Natural killer cell (primary cell): ENCODE results near the gene DUSP9. TPM values are rescaled to one million over a fixed set of nuclear protein-coding genes. Genes with fewer than 3 reads are reported as not detected.

Experiments used
- ATAC-seq, 3 donors: fragments of 150-1000 bp in 2 of 3; fragments of 200-7000 bp in 1 of 3; cut with Tn5 transposase; 1 replicate in 1 of 3; 2 replicates in 2 of 3; pipeline ENCODE4 v1.10.0; 2021; ENCODE audit warnings: mild to moderate bottlenecking in 2 of 3, moderate library complexity in 2 of 3
- DNase-seq, 2 donors: peaks; one replicate each; pipeline versions ENCODE4 v3.0.0 to v3.0.0-alpha.2; 2013 to 2021; ENCODE audit warnings: mixed read lengths in 1 of 2
- H3K27ac ChIP-seq: one replicate; pipeline ENCODE4 v1.5.1; 2013; ENCODE audit warnings: mild to moderate bottlenecking, low read length
- H3K27me3 ChIP-seq: one replicate; pipeline ENCODE4 v1.6.1; 2013; ENCODE audit warnings: low read length; ENCODE audit not compliant: control insufficient read depth, insufficient read depth
- H3K36me3 ChIP-seq: one replicate; pipeline ENCODE4 v1.6.1; 2013; ENCODE audit warnings: low read length; ENCODE audit not compliant: control insufficient read depth, insufficient read depth
- H3K4me1 ChIP-seq: one replicate; pipeline ENCODE4 v1.6.1; 2013; ENCODE audit warnings: low read length; ENCODE audit not compliant: control insufficient read depth, insufficient read depth
- H3K4me3 ChIP-seq: one replicate; pipeline ENCODE4 v1.5.1; 2013; ENCODE audit warnings: low read length
- H3K9me3 ChIP-seq: one replicate; pipeline ENCODE4 v1.6.1; 2013; ENCODE audit warnings: low read length; ENCODE audit not compliant: control insufficient read depth, insufficient read depth
- H3K27ac Mint-ChIP-seq, 2 donors: one replicate each; pipeline ENCODE4 v1.8.0; 2022; ENCODE audit warnings: mild to moderate bottlenecking in 2 of 2, mixed read lengths in 2 of 2, moderate library complexity in 1 of 2
- H3K27me3 Mint-ChIP-seq, 2 donors: one replicate each; pipeline ENCODE4 v1.8.0; 2022; ENCODE audit warnings: low read depth in 2 of 2, mixed read lengths in 2 of 2
- H3K36me3 Mint-ChIP-seq: one replicate; pipeline ENCODE4 v1.8.0; 2022; ENCODE audit warnings: mixed read lengths
- H3K4me1 Mint-ChIP-seq, 2 donors: one replicate each; pipeline ENCODE4 v1.8.0; 2022; ENCODE audit warnings: mixed read lengths in 2 of 2
- H3K4me3 Mint-ChIP-seq: one replicate; pipeline ENCODE4 v1.8.0; 2022; ENCODE audit warnings: mild to moderate bottlenecking, moderate library complexity, mixed read lengths
- H3K9me3 Mint-ChIP-seq, 2 donors: one replicate each; pipeline ENCODE4 v1.8.0; 2022; ENCODE audit warnings: mixed read lengths in 2 of 2
- CTCF ChIP-seq: fragments of 200-600 bp; IDR thresholded peaks from one replicate; pipeline ENCODE4 v1.8.0; 2022; ENCODE audit warnings: antibody characterized with exemption
- WGBS: methylation state at CpG from one replicate; pipeline ENCODE4 v1.1.7; 2013; ENCODE audit warnings: missing lambda C conversion rate; ENCODE audit not compliant: insufficient coverage; 5-methylcytosine and 5-hydroxymethylcytosine counted together
- intact Hi-C: fragments of 100-400 bp; cut with micrococcal nuclease; formaldehyde crosslinking; loops from one replicate; pipeline ENCODE4 v1.14.2; 2022
- total RNA-seq, 4 donors: library from RNA; stranded (reverse); fragments of 120-200 nt in 1 of 4; gene quantifications; one replicate each; pipeline versions ENCODE4 v1.2.3 to v1.2.4, GENCODE V29; 2013 to 2022

The DUSP9 gene
- total RNA-seq, 3 donors from 2014 or later (not counting 1 experiment from before 2014, with no cell fraction given) = not detected

- Mint-ChIP-seq H3K36me3 (no peaks in the 10 kb centered on the region), H3K4me3 (no peak overlapping the region), H3K9me3 (no peaks in the 10 kb centered on the region), H3K27me3 (peaks cover 16 to 22% of the 10 kb centered on the region in 2 donors), H3K27ac (no peak overlapping the region), H3K4me1 (peaks cover 11 to 13% of the 10 kb centered on the region in 2 donors)
- peak in 1 of 3 donors; percentile 53 for ATAC-seq
- Histone ChIP-seq H3K27me3 (peaks cover 4% of the 10 kb centered on the region), H3K9me3 (no peaks in the 10 kb centered on the region), H3K36me3 (no peaks in the 10 kb centered on the region), H3K27ac (no peak overlapping the region), H3K4me3 (no peak overlapping the region), H3K4me1 (peaks cover 7% of the 10 kb centered on the region)
- DNase-seq = peak; percentile 38 to 70
- intact Hi-C loops = loop anchor here (2.0 to 5.0 kb wide), 4 partner anchors 115 to 727 kb away; no protein-coding TSS in a partner anchor
- WGBS = 62% methylated on average over 10 of the region's 17 CpGs
- TF ChIP-seq CTCF = peak; percentile 67
Observed at GRCh38 chrX:153669174-153669890, 22.3 kb downstream of the DUSP9 start.

GRCh38 chrX:153669901-153670731 lies 23.1 kb downstream of the DUSP9 start:
- H3K4me1 ChIP-seq = peaks cover 7% of the 10 kb centered on the region

DNA sequence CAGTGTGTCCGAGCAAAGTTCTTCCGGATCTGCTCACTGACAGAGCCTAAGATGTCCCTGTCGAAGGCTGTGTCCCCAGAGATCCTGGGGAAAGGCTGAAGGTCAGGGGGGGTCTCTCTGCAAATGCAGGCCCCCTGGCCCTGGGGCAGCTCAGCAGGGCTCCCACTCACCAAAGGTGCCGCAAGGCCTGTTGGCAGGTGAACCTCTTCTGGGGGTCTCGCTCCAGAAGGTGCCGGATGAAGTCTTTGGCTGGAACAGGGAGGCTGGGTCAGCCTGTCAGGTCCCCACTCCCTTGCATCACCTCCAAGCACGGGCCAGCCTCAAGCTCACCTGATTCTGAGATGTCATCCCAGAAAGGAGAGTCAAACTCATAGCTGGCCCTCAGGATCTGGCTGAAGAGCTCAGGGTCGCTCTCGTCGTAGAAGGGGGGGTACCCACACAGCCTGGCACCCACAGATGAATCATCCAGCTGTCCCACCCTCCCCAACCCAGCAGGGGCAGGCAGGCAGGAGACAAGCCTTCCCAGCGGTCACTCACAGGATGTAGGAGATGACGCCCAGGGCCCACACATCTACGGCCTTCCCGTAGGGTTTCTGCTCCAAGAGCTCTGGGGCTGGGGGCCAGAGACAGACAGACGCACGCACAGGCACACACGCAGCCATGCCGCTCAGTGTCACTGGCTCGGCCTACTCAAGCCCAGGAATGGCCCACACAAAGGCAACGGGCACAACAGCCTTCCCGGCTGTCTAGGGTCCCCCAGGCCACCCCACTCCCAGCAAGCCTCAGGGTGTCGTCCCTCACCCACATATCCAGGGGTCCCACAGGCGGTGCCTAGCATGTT lies 24.0 kb downstream of the DUSP9 start:
- peaks cover 12 to 13% of the 10 kb centered on the region in 2 donors for H3K4me1 Mint-ChIP-seq
- no peak overlapping the region for H3K27ac ChIP-seq
- TF ChIP-seq CTCF = no peak
- no peaks in the 10 kb centered on the region for H3K9me3 Mint-ChIP-seq
- ATAC-seq (no peak), DNase-seq (no peak)
- H3K27me3 Mint-ChIP-seq = peaks cover 26 to 27% of the 10 kb centered on the region in 2 donors
- 92% methylated on average over 21 of the region's 23 CpGs for WGBS
- no peaks in the 10 kb centered on the region for H3K9me3 ChIP-seq
- no peak overlapping the region for H3K27ac Mint-ChIP-seq
- no peak overlapping the region for H3K4me3 Mint-ChIP-seq
- no peaks in the 10 kb centered on the region for H3K36me3 ChIP-seq
- peaks cover 7% of the 10 kb centered on the region for H3K4me1 ChIP-seq
- intact Hi-C loops = no loop called here
- peaks cover 4% of the 10 kb centered on the region for H3K27me3 ChIP-seq
- H3K36me3 Mint-ChIP-seq = no peaks in the 10 kb centered on the region
- H3K4me3 ChIP-seq = no peak overlapping the region

More at GRCh38 chrX:153669901-153670731, 23.1 kb downstream of the DUSP9 start:
- WGBS = 86% methylated on average over 19 of the region's 23 CpGs
- Mint-ChIP-seq H3K27ac (no peak overlapping the region), H3K4me3 (no peak overlapping the region), H3K36me3 (no peaks in the 10 kb centered on the region), H3K4me1 (peaks cover 12 to 13% of the 10 kb centered on the region in 2 donors), H3K27me3 (peaks cover 24 to 27% of the 10 kb centered on the region in 2 donors), H3K9me3 (no peaks in the 10 kb centered on the region)
- Histone ChIP-seq H3K9me3 (no peaks in the 10 kb centered on the region), H3K27ac (no peak overlapping the region), H3K27me3 (peaks cover 4% of the 10 kb centered on the region), H3K36me3 (no peaks in the 10 kb centered on the region), H3K4me3 (no peak overlapping the region)
- no peak for DNase-seq
- TF ChIP-seq CTCF = no peak
- no peak for ATAC-seq
- intact Hi-C loops = loop anchor here (2.0 to 5.0 kb wide), 4 partner anchors 115 to 728 kb away; no protein-coding TSS in a partner anchor
